Calu3 (cell line): ENCODE results near the gene CYP2W1. TPM values are rescaled to one million over a fixed set of nuclear protein-coding genes. Genes with fewer than 3 reads are reported as not detected.
A peak's percentile ranks its signal among the peaks of the same experiment; 100 is the strongest.

Source experiments
- BruUV-seq: library from RNA; stranded (reverse); fragments of 400-500 nt; replicated peaks from 2 replicates; lab custom pipeline; 2021; lab: Mats Ljungman, UMichigan
- CTCF ChIA-PET: fragments of 300-600 bp; sonication (Branson Sonifier 250); formaldehyde crosslinking; loops from one replicate; lab custom pipeline; 2022; ENCODE audit warnings: antibody characterized with exemption; lab: Charles Lee
- DNase-seq: peaks from one replicate; pipeline ENCODE4 v3.0.0; 2022
- H3K27ac Mint-ChIP-seq: one replicate; pipeline ENCODE4 v1.8.0; 2022; ENCODE audit warnings: mixed read lengths; ENCODE audit not compliant: unreplicated experiment
- H3K27me3 Mint-ChIP-seq: one replicate; pipeline ENCODE4 v1.8.0; 2022; ENCODE audit warnings: mixed read lengths; ENCODE audit not compliant: unreplicated experiment
- H3K36me3 Mint-ChIP-seq: one replicate; pipeline ENCODE4 v1.8.0; 2022; ENCODE audit warnings: mild to moderate bottlenecking, moderate library complexity, mixed read lengths; ENCODE audit not compliant: insufficient read depth, unreplicated experiment
- H3K4me1 Mint-ChIP-seq: one replicate; pipeline ENCODE4 v1.8.0; 2022; ENCODE audit warnings: mild to moderate bottlenecking, low read depth, mixed read lengths; ENCODE audit not compliant: unreplicated experiment
- H3K4me3 Mint-ChIP-seq: one replicate; pipeline ENCODE4 v1.8.0; 2022; ENCODE audit warnings: mild to moderate bottlenecking, low read depth, moderate library complexity, mixed read lengths; ENCODE audit not compliant: unreplicated experiment
- H3K9me3 Mint-ChIP-seq: one replicate; pipeline ENCODE4 v1.8.0; 2022; ENCODE audit warnings: low read depth, mixed read lengths; ENCODE audit not compliant: unreplicated experiment
- intact Hi-C: fragments of 100-400 bp; cut with micrococcal nuclease; formaldehyde crosslinking; loops from one replicate; pipeline ENCODE4 v1.10.0; 2022; ENCODE audit not compliant: unreplicated experiment
- total RNA-seq: library from RNA; stranded (reverse); gene quantifications from 2 replicates; pipeline ENCODE4 v1.2.3, GENCODE V29; 2022
- TF ChIP-seq, protein P1 (sequence below): fragments of 200-600 bp; IDR thresholded peaks from one replicate; pipeline ENCODE4 v1.8.0; 2022; ENCODE audit warnings: antibody characterized with exemption; ENCODE audit not compliant: unreplicated experiment

CYP2W1 gene
- total RNA-seq, 1 experiment from 2014 or later = 0.71 TPM

DNA sequence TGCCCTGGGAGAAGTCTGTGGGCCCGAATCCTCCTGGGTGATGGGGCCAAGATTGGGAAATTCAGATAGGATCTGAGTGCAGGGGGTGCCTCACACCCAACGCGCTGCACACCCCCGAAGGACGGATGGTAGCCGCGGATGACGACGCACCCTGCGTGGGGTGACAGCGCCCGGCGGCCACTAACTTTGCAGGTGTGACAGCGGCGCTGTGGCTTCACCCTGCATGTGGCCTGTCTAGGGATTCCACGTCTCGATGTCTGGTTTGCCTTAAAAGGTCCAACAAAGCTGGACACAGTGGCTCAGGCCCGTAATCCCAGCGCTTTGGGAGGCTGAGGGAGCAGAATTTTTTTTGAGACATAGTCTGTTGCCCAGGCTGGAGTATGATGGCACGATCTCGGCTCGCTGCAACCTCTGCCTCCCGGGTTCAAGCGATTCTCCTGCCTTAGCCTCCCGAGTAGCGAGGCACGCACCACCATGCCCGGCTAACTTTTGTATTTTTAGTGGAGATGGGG lies 47.1 kb upstream of the CYP2W1 start:
- H3K27me3 Mint-ChIP-seq = no peaks in the 10 kb centered on the region
- peak overlapping the region; percentile 62 for H3K4me3 Mint-ChIP-seq
- CTCF ChIA-PET = no interaction called here
- H3K4me1 Mint-ChIP-seq = peaks cover 35% of the 10 kb centered on the region
- peaks cover 5% of the 10 kb centered on the region for H3K9me3 Mint-ChIP-seq
- no TSS peak for BruUV-seq
- H3K36me3 Mint-ChIP-seq = peaks cover 83% of the 10 kb centered on the region
- DNase-seq = no peak
- TF ChIP-seq, protein P1, sequence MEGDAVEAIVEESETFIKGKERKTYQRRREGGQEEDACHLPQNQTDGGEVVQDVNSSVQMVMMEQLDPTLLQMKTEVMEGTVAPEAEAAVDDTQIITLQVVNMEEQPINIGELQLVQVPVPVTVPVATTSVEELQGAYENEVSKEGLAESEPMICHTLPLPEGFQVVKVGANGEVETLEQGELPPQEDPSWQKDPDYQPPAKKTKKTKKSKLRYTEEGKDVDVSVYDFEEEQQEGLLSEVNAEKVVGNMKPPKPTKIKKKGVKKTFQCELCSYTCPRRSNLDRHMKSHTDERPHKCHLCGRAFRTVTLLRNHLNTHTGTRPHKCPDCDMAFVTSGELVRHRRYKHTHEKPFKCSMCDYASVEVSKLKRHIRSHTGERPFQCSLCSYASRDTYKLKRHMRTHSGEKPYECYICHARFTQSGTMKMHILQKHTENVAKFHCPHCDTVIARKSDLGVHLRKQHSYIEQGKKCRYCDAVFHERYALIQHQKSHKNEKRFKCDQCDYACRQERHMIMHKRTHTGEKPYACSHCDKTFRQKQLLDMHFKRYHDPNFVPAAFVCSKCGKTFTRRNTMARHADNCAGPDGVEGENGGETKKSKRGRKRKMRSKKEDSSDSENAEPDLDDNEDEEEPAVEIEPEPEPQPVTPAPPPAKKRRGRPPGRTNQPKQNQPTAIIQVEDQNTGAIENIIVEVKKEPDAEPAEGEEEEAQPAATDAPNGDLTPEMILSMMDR = no peak
- peak overlapping the region; percentile 96 for H3K27ac Mint-ChIP-seq
- intact Hi-C loops = no loop called here

DNA sequence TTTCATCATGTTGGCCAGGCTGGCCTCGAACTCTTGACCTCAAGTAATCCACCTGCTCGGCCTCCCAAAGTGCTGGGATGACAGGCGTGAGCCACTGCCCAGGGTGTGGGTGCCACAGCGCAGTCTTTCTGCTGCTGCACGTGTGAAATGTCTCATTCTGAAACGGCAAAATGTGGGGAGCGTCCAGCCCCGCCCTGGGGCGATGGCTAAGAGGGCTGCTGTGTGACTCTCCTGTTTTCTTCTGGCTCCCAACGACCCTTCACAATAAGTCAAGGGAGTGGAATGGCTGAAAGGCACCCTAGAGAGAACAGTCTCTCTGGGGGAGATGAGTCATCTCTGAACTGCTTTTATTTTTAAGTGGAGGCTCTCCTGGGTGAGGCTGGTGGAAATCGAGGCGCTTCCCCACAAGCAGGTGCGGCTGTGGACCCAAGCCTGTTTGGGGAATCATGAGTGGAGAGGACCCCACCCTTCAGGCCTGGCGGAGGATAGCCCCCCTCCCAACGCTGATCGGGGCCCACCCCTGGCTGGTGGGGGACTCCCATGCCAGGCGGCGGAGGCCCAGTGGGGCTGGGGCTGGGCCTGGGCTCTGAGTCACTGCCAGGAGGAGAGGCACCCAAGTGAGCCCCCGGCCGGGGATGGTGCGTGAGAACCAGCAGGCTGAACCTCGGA lies 46.5 kb upstream of the CYP2W1 start:
- H3K4me3 Mint-ChIP-seq = peak overlapping the region; percentile 62
- intact Hi-C loops = no loop called here
- peak; percentile 81 for DNase-seq
- H3K27me3 Mint-ChIP-seq = no peaks in the 10 kb centered on the region
- CTCF ChIA-PET = no interaction called here
- H3K4me1 Mint-ChIP-seq = peaks cover 41% of the 10 kb centered on the region
- no TSS peak for BruUV-seq
- H3K27ac Mint-ChIP-seq = peak overlapping the region; percentile 96
- H3K36me3 Mint-ChIP-seq = peaks cover 83% of the 10 kb centered on the region
- TF ChIP-seq, protein P1 = no peak
- H3K9me3 Mint-ChIP-seq = peaks cover 10% of the 10 kb centered on the region

DNA sequence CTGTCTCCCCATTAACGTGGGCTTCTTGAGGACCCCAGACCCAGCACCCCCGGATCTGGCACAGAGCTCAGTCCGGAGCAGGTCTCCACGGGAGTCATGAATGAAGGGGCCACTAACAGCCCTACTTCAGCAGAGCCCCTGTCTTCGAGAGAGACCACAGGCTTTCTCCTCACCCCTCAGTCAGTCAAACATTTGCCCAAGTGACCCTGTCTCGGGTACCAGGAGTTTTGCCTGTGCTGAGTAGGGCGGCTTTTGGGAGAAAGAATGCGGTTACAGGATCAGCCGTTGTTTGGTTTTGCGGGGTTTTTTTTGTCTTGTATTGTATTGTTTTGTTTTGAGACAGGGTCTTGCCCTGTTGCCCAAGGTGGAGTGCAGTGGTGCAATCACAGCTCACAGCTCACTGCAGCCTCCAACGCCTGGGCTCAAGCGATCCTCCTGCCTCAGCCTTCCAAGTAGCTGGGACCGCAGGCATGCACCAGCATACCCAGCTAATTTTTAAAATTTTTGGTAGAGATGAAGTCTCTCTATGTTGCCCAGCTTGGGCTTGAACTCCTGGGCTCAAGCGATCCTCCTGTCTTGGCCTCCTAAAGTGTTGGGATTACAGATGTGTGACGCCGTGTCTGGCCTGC lies 45.0 kb upstream of the CYP2W1 start:
- TF ChIP-seq, protein P1 = no peak
- BruUV-seq = TSS peak; percentile 19
- H3K4me3 Mint-ChIP-seq = peak overlapping the region; percentile 37
- H3K36me3 Mint-ChIP-seq = peaks cover 73% of the 10 kb centered on the region
- intact Hi-C loops = no loop called here
- peak overlapping the region; percentile 76 for H3K27ac Mint-ChIP-seq
- peaks cover 44% of the 10 kb centered on the region for H3K4me1 Mint-ChIP-seq
- DNase-seq = no peak
- CTCF ChIA-PET = no interaction called here
- H3K9me3 Mint-ChIP-seq = peaks cover 14% of the 10 kb centered on the region
- no peaks in the 10 kb centered on the region for H3K27me3 Mint-ChIP-seq

DNA sequence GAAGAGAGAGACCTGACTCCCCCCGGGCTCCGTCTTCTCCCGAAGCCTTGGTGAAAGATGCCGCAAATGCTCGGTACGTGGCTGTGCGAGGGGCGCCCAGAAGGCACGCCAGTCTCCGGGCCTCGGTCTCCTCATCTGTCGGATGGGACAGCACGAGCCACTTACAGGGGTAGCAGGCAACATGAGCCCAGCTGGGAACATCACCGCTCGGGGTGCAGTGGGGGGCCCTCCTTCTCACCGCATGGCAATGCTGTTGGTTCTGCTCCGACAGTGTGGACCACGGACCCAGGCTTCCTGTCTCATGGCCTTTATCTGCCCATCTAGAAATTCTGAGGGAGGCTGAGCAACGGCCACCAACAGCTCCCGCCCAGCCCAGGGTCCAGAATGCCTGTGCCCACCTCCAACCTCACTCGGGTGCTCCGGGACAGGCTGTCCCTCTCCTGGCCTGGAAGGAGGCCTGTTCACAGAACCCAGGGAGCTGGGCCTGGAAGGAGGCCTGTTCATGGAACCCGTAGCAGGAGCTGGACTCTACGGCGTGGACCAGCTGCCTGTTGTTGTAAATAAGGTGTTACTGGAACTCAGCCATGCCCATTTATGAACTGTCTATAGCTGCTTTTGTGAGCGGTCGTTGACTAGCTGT lies 44.3 kb upstream of the CYP2W1 start:
- intact Hi-C loops = no loop called here
- BruUV-seq = no TSS peak
- H3K4me1 Mint-ChIP-seq = peaks cover 44% of the 10 kb centered on the region
- no peaks in the 10 kb centered on the region for H3K27me3 Mint-ChIP-seq
- DNase-seq = no peak
- H3K27ac Mint-ChIP-seq = peak overlapping the region; percentile 76
- H3K9me3 Mint-ChIP-seq = peaks cover 14% of the 10 kb centered on the region
- peak overlapping the region; percentile 37 for H3K4me3 Mint-ChIP-seq
- peaks cover 72% of the 10 kb centered on the region for H3K36me3 Mint-ChIP-seq
- CTCF ChIA-PET = interaction anchor here (0.5 kb wide), 2 partner anchors 37 to 62 kb away, joined by 3 to 8 read pairs; partner anchors contain the start of gene GET4
- TF ChIP-seq, protein P1 = no peak
